OCI-LY1 (cell line): ENCODE results near the gene ZNF614.
A peak's percentile ranks its signal among the peaks of the same experiment; 100 is the strongest.

Experiments used
- H2AFZ ChIP-seq: fragments of 200-600 bp; sonication (generic), shearing (Covaris generic); 2 replicates; pipeline ENCODE4 v1.6.0; 2014; ENCODE audit warnings: antibody characterized with exemption, mild to moderate bottlenecking, low read length
- H3F3A ChIP-seq: fragments of 200-600 bp; sonication (generic), shearing (Covaris generic); 2 replicates; pipeline ENCODE4 v1.6.0; 2014; ENCODE audit warnings: mild to moderate bottlenecking, antibody characterized with exemption, low read length, moderate library complexity; ENCODE audit not compliant: insufficient read depth
- H3K27ac ChIP-seq: fragments of 200-600 bp; sonication (generic); 2 replicates; pipeline ENCODE4 v1.5.1; 2014; ENCODE audit warnings: low read length, mixed run types, mild to moderate bottlenecking, low read depth; ENCODE audit not compliant: poor library complexity, severe bottlenecking
- H3K27me3 ChIP-seq: fragments of 200-600 bp; sonication (generic); 2 replicates; pipeline ENCODE4 v1.6.0; 2014; ENCODE audit warnings: antibody characterized with exemption, mild to moderate bottlenecking, low read length, moderate library complexity; ENCODE audit not compliant: insufficient read depth
- H3K36me3 ChIP-seq: fragments of 200-600 bp; sonication (generic); 2 replicates; pipeline ENCODE4 v1.6.1; 2014; ENCODE audit warnings: mild to moderate bottlenecking, antibody characterized with exemption, low read length, moderate library complexity, mixed read lengths; ENCODE audit not compliant: insufficient read depth
- H3K4me1 ChIP-seq: fragments of 200-600 bp; sonication (generic); 2 replicates; pipeline ENCODE4 v1.5.1; 2014; ENCODE audit warnings: mild to moderate bottlenecking, low read length, moderate library complexity; ENCODE audit not compliant: insufficient read depth, severe bottlenecking
- H3K4me2 ChIP-seq: fragments of 200-600 bp; sonication (generic), shearing (Covaris generic); 2 replicates; pipeline ENCODE4 v1.6.1; 2014; ENCODE audit warnings: low read length
- H3K4me3 ChIP-seq: fragments of 200-600 bp; sonication (generic); 2 replicates; pipeline ENCODE4 v1.5.1; 2014; ENCODE audit warnings: low read length, low read depth, mild to moderate bottlenecking, mixed read lengths; ENCODE audit not compliant: poor library complexity, severe bottlenecking
- H3K79me2 ChIP-seq: fragments of 200-600 bp; shearing (Covaris generic); 2 replicates; pipeline ENCODE4 v1.6.1; 2016; ENCODE audit warnings: mixed run types, low read length, mixed read lengths; ENCODE audit not compliant: insufficient read depth
- H3K9ac ChIP-seq: fragments of 200-600 bp; sonication (generic), shearing (Covaris generic); 2 replicates; pipeline ENCODE4 v1.6.1; 2014; ENCODE audit warnings: mild to moderate bottlenecking, low read length, mixed read lengths
- H3K9me2 ChIP-seq: fragments of 200-600 bp; sonication (generic), shearing (Covaris generic); 2 replicates; pipeline ENCODE4 v1.6.1; 2014; ENCODE audit warnings: low read depth, mild to moderate bottlenecking, low read length, mixed read lengths
- H3K9me3 ChIP-seq: fragments of 200-600 bp; shearing (Covaris generic); 2 replicates; pipeline ENCODE4 v1.6.1; 2014; ENCODE audit warnings: low read length, mixed read lengths
- H4K20me1 ChIP-seq: fragments of 200-600 bp; sonication (generic), shearing (Covaris generic); 2 replicates; pipeline ENCODE4 v1.6.0; 2016; ENCODE audit warnings: mild to moderate bottlenecking, low read length; ENCODE audit not compliant: insufficient read depth
- EZH2 ChIP-seq: fragments of 200-600 bp; sonication (generic), shearing (Covaris generic); IDR thresholded peaks from 2 replicates; pipeline ENCODE4 v1.8.0; 2017; ENCODE audit warnings: borderline replicate concordance, mixed run types, mild to moderate bottlenecking, antibody characterized with exemption, low read length, moderate library complexity, mixed read lengths
- TF ChIP-seq, protein P1 (sequence below): fragments of 200-600 bp; sonication (generic), shearing (Covaris generic); IDR thresholded peaks from 2 replicates; pipeline ENCODE4 v1.5.1; 2017; ENCODE audit warnings: mild to moderate bottlenecking, antibody characterized with exemption, low read length, moderate library complexity, mixed read lengths

The ZNF614 gene

GRCh38 chr19:52048555-52049501 is 20.6 kb upstream of the ZNF614 start, which contains the start of gene ZNF432:
ZNF432 (minus strand) TSS chr19:52048838; CDS start chr19:52046868, 1,970 bp downstream.
- Histone ChIP-seq H3K79me2 (no peaks in the 10 kb centered on the region), H4K20me1 (no peaks in the 10 kb centered on the region), H3K4me3 (peak within 1 kb of the TSS; percentile 71), H3K9me3 (peaks cover 23% of the 10 kb centered on the region), H3K36me3 (peaks cover 38% of the 10 kb centered on the region), H2AFZ (peak within 1 kb of the TSS; percentile 92), H3K9me2 (no peaks in the 10 kb centered on the region), H3K9ac (peak within 1 kb of the TSS; percentile 88), H3K4me2 (peak within 1 kb of the TSS; percentile 99), H3K27ac (peak within 1 kb of the TSS; percentile 85), H3F3A (no peaks in the 10 kb centered on the region), H3K27me3 (no peaks in the 10 kb centered on the region), H3K4me1 (peaks cover 13% of the 10 kb centered on the region)
- no peak for TF ChIP-seq EZH2
- TF ChIP-seq, protein P1, sequence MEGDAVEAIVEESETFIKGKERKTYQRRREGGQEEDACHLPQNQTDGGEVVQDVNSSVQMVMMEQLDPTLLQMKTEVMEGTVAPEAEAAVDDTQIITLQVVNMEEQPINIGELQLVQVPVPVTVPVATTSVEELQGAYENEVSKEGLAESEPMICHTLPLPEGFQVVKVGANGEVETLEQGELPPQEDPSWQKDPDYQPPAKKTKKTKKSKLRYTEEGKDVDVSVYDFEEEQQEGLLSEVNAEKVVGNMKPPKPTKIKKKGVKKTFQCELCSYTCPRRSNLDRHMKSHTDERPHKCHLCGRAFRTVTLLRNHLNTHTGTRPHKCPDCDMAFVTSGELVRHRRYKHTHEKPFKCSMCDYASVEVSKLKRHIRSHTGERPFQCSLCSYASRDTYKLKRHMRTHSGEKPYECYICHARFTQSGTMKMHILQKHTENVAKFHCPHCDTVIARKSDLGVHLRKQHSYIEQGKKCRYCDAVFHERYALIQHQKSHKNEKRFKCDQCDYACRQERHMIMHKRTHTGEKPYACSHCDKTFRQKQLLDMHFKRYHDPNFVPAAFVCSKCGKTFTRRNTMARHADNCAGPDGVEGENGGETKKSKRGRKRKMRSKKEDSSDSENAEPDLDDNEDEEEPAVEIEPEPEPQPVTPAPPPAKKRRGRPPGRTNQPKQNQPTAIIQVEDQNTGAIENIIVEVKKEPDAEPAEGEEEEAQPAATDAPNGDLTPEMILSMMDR, result no peak

DNA sequence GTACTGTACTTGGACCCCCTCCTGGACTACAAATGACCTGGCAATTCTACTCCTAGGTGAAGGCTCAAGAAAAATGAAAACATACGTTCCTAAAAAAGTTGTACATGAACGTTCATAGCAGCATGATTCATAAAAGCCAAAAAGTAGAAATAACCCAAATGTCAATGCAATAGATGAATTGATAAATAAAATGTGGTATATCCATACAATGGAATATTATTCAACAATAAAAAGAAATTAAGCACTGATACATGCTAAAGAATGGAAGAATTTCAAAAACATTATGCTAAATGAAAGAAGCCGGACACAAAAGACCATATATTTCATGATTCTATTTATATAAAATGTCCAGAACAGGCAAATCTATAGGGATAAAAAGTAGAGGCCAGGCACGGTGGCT is 11.0 kb upstream of the ZNF614 start:
- Histone ChIP-seq H2AFZ (no peak overlapping the region), H3K9me3 (peaks cover 33% of the 10 kb centered on the region), H4K20me1 (no peaks in the 10 kb centered on the region), H3K27me3 (no peaks in the 10 kb centered on the region), H3K9me2 (no peaks in the 10 kb centered on the region), H3K79me2 (no peaks in the 10 kb centered on the region), H3K9ac (no peak overlapping the region), H3K4me2 (no peak overlapping the region), H3K4me1 (no peaks in the 10 kb centered on the region), H3K36me3 (peaks cover 91% of the 10 kb centered on the region), H3F3A (no peaks in the 10 kb centered on the region), H3K4me3 (no peak overlapping the region), H3K27ac (no peak overlapping the region)
- TF ChIP-seq, protein P1, result no peak
- no peak for TF ChIP-seq EZH2

DNA sequence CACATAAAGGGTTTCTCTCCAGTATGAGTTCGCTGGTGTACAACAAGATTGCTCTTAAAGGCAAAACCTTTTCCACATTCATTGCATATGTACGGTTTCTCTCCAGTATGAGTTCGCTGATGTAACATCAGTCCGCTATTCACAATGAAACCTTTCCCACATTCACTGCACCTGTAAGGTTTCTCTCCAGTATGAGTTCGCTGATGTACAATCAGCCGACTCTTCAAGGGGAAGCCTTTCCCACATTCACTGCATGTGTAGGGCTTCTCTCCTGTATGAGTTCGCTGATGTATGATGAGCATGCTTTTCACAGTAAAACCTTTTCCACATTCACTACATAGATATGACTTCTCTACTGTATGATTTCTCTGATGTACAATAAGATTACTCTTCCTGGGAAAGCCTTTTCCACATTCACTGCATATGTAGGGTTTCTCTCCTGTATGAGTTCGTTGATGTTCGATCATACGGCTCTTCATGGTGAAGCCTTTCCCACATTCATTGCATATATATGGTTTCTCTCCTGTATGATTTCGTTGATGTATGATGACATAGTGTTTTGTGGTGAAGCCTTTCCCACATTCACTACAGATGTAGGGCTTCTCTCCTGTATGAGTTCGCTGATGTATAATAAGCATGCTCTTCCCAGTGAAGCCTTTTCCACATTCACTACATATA is 6.0 kb upstream of the ZNF614 start:
- Histone ChIP-seq H3K36me3 (peaks cover 85% of the 10 kb centered on the region), H3K9me2 (no peaks in the 10 kb centered on the region), H3K27me3 (no peaks in the 10 kb centered on the region), H3F3A (no peaks in the 10 kb centered on the region), H2AFZ (no peak overlapping the region), H3K4me1 (peaks cover 3% of the 10 kb centered on the region), H3K9me3 (peaks cover 56% of the 10 kb centered on the region), H3K9ac (no peak overlapping the region), H4K20me1 (no peaks in the 10 kb centered on the region), H3K27ac (no peak overlapping the region), H3K4me3 (no peak overlapping the region), H3K4me2 (no peak overlapping the region), H3K79me2 (no peaks in the 10 kb centered on the region)
- TF ChIP-seq, protein P1, result no peak
- no peak for TF ChIP-seq EZH2
